ACHN (cell line): Measurements from ENCODE around the gene ARPP19.
"Not testable (repeated sequence)": the region's sequence is repeated elsewhere in the genome, so short reads cannot be mapped to it uniquely, and the experiment has no call there.

ENCODE experiments used
- DNase-seq: peaks from one replicate; pipeline ENCODE4 v3.0.0-alpha.2; 2015
- in situ Hi-C: cut with HindIII; loops from 2 replicates; pipeline ENCODE4 v1.10.0; 2017; ENCODE audit warnings: low sequenced_read_pairs, low pct_ligation_motif_present, low pct_unique_long_range_greater_than_20kb

Gene ARPP19

GRCh38 chr15:52556524-52557273, 12.1 kb downstream of the ARPP19 start:
- in situ Hi-C loops, result no loop called here
- DNase-seq, result no peak

- no peak for DNase-seq
- in situ Hi-C loops, result no loop called here
Observed at GRCh38 chr15:52552303-52552702, 16.5 kb downstream of the ARPP19 start.

- DNase-seq, result no peak
- in situ Hi-C loops, result no loop called here
Observed at GRCh38 chr15:52551762-52552161, 17.1 kb downstream of the ARPP19 start.

GRCh38 chr15:52551186-52551585, 17.6 kb downstream of the ARPP19 start:
- in situ Hi-C loops, DNase-seq: not testable (repeated sequence)

- in situ Hi-C loops, result no loop called here
- no peak for DNase-seq
Observed at GRCh38 chr15:52546031-52546751, 22.6 kb downstream of the ARPP19 start.

GRCh38 chr15:52540374-52541012, 28.3 kb downstream of the ARPP19 start:
- in situ Hi-C loops, result no loop called here
- DNase-seq, result no peak

GRCh38 chr15:52537459-52537858, 31.4 kb downstream of the ARPP19 start:
- in situ Hi-C loops, result no loop called here
- no peak for DNase-seq

- in situ Hi-C loops, result no loop called here
Observed at GRCh38 chr15:52532427-52532826, 36.4 kb downstream of the ARPP19 start.

GRCh38 chr15:52529940-52530339, 38.9 kb downstream of the ARPP19 start:
- in situ Hi-C loops, result no loop called here

More at GRCh38 chr15:52532427-52532826, 36.4 kb downstream of the ARPP19 start:
- no peak for DNase-seq

GRCh38 chr15:52529341-52529924, 39.4 kb downstream of the ARPP19 start:
- no peak for DNase-seq
- in situ Hi-C loops, result no loop called here

More at GRCh38 chr15:52529940-52530339, 38.9 kb downstream of the ARPP19 start:
- no peak for DNase-seq

- in situ Hi-C loops, result no loop called here
- peak; percentile 63 for DNase-seq
Observed at GRCh38 chr15:52528564-52529340, 40.1 kb downstream of the ARPP19 start, which contains the start of gene MYO5A. MYO5A (minus strand) TSS chr15:52528880; CDS start chr15:52528806, 74 bp downstream.

- peak; percentile 31 for DNase-seq
- in situ Hi-C loops, result no loop called here
Observed at GRCh38 chr15:52527911-52528563, 40.8 kb downstream of the ARPP19 start.

- no peak for DNase-seq
- in situ Hi-C loops, result no loop called here
Observed at GRCh38 chr15:52527196-52527910, 41.5 kb downstream of the ARPP19 start.

- in situ Hi-C loops, result no loop called here
- no peak for DNase-seq
Observed at GRCh38 chr15:52524223-52525136, 44.4 kb downstream of the ARPP19 start.

GRCh38 chr15:52523647-52524046, 45.2 kb downstream of the ARPP19 start:
- no peak for DNase-seq
- in situ Hi-C loops, result no loop called here

- DNase-seq, result peak; percentile 13
- in situ Hi-C loops, result no loop called here
Observed at GRCh38 chr15:52523192-52523591, 45.6 kb downstream of the ARPP19 start.
